HEK293T (cell line): ENCODE results near the gene ADAM22.

Source experiments
- ELF4 ChIP-seq: fragments of 450-650 bp; IDR thresholded peaks from 2 replicates; pipeline ENCODE4 v1.6.1; 2017; ENCODE audit warnings: antibody characterized with exemption
- FOXK2 ChIP-seq: fragments of 450-650 bp; IDR thresholded peaks from 2 replicates; pipeline ENCODE4 v1.6.1; 2016; ENCODE audit warnings: mild to moderate bottlenecking
- SP1 ChIP-seq: fragments of 450-650 bp; IDR thresholded peaks from 2 replicates; pipeline ENCODE4 v1.6.1; 2017
- TARDBP ChIP-seq: fragments of 450-650 bp; IDR thresholded peaks from 2 replicates; pipeline ENCODE4 v1.6.1; 2016

GRCh38 chr7:88202278-88202677 is 268.2 kb downstream of the ADAM22 start:
- TF ChIP-seq ELF4 (no peak), SP1 (no peak), TARDBP (no peak), FOXK2 (no peak)
